ENCODE measurements around the gene TTC39C. TPM values are rescaled to one million over a fixed set of nuclear protein-coding genes. Genes with fewer than 3 reads are reported as not detected.

Gene TTC39C
- total RNA-seq, 1 donor from 2014 or later, result 42.6 TPM

DNA sequence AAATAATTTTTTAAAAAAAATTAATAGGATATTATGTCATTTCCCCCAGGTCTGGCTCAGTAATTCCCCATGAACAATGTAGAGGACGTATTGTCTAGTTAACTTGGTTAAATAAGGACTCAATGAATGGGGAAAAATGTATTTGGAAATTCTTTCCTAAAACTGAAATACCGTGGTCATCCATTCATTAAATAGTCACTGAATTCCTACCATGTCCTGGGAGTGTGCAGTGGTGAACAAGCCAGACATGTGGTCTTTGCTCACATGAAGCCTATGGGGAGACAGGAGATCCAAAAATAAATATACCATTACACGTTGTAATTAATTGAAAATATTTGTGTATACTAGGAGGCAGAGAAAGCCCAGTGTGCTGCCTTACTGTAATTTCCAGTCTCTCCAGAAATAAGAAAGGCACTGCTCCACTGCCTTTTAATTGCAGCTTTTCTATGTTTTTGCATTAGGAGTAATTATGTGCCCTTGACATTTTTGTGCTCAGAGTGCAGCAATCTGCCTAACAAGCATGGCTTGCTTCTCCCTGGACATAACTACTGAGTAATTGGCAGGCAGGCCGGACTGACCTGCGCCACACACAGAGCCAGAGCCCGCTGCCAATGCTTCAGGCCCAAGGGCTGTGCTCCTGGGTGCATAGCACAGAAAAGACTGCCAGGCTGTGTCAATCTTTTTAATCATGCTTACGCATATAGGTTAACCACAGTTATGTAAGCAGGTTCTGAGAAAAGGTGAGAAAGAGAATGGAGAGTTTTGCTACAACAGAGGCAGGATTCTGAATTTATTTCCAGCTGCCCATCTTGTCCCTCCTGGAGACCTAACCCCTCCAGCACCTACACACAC, 22.2 kb upstream of the TTC39C start:
- DNase-seq, result no peak

DNA sequence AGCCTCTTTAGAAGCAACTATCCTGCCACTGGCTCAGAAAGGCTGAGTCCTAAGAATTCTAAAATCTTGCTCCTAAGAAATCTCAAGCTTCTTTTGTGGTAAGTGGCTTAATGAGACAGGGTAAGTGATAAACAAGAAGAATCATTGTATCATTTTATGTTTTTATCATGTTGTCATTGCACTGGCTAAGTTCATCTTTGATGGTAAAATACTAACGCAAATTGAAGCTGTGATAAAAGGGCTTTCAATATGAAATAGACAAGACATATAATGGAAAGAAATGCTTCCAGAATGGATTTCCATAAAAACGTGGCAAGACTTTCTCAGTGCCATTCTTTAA, 21.6 kb upstream of the TTC39C start:
- DNase-seq, result no peak

DNA sequence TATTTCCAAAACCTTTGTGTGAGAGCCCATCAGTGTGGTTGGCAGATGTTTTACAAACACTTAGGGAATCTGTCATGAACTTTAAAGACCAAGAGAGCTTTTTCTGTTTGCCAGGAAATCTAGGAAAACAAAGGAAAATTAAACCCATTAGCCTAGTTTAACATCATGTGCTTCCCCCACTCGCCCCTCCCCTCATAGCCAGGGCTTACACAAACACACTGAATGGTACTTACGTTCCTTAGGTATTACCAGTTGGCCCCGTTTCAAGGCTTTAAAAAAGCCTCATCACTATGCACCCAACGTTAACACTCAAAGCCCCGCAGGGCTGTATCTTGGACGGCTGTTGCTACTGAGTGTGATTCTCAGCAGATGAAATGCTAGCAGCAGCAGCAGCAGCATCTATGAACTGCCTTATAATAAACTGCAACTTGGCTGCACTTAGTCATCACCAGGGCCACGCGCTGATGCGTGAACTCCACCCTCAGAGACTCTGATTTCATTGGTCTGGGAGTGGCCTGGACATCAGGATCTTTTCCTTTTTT, 20.1 kb upstream of the TTC39C start:
- DNase-seq, result peak; percentile 60

DNA sequence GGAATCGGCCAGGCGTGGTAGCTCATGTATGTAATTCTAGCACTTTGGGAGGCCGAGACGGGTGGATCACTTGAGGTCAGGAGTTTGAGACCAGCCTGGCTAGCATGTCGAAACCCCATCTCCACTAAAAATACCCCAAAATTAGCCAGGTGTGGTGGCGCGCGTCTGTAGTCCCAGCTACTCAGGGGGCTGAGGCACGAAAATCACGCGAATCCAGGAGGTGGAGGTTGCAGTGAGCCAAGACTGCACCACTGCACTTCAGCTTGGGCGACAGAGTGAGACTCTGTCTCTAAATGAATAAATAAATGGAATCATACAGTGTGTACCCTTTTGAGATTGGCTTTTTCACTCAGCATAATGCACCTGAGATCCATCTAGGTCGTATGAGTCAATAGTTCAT, 19.4 kb upstream of the TTC39C start:
- no peak for DNase-seq

DNA sequence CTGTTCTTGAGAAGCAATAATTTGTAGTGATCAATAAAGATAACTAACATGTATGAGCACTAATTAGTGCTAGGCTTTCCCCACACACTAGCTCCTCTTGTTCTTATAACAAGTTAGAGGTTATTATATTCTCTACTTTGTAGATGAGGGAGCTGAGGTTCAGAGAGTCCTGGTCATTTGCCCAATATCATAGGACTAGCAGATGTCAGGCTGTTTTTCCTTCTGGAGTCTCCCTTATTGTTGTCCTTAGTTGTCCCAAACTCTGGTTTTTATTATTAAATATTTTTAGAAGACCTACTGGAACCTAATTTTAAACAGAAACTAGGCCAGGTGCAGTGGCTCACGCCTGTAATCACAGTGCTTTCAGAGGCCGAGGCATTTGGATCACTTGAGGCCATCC, 16.5 kb upstream of the TTC39C start:
- no peak for DNase-seq

DNA sequence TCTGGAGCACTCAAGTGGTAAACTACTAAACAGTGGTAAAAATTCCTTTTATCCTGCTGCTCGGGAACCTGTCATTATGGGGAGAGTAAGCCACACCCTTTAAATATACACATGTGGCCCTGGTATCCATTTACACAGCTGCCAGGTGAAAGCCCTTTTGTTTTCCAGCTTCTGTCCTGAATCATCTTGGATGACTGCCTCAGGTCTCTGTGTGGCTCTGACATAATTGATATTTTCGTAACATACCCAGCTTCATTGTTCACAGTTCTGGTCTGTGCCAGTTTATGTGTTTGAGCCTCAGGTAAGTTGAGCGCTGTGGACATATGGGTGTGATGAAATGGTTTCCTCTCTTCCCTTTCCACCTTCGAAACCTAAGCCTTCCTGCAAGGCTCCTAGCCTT, 15.7 kb upstream of the TTC39C start:
- DNase-seq, result no peak

DNA sequence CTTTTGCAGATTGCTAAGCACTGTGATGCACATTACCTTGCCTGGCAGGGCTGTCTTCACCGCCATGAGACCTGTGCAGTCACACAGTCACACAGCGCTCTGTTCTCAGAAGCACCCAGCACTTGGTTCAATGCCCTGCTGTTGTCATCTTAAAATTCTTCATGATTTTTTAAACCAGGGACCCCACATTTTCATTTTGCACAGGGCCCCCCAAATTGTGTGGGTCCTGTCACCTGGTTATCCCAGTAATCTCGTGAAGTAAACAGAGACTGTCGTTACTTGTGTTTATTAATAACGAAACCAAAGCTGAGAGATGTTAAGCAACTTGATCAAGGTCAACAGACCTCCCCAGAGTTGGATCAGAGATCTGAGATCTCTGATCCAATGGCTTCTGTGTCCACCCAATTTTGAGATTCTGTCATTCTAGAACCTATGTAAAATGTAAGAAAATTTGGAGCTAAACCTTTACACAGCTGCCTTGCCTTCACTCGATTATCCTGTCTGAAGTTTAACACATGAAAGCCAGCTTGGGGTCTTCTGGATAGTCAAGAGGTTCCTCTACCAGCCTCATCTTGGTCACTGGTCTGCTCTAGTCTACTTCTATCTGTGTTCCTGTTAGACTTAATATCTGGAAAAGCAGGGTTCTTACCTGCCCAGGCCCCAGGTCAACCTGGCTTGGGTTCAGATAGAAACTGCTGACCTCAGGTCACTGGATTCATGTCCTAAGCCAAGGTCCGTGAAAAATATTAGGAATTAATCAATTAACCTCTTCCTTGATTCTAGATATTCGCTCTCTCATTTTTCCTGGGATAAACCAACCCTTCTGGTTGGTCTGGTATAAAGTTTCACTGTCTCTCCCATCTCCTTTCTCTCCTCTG, 13.7 kb upstream of the TTC39C start:
- no peak for DNase-seq

DNA sequence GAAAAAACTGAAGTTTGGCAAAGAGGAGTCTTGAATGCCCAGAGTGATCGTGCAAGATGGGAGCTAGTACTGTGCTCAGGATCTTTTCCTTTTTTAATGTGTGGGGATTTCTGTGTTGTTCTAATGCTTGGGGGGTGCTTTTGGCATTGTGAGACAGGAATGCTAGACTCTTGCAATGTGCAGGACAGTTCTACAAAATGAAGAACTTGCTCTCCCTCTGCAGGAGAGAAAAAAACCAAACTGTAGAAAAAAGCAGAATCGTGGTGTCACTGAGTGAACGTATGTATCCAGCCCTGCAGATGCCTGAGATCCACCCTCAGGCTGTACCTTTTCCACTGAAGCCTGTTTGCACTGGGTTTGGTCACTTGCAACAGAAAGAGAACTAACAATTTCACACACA, 12.1 kb upstream of the TTC39C start:
- no peak for DNase-seq

DNA sequence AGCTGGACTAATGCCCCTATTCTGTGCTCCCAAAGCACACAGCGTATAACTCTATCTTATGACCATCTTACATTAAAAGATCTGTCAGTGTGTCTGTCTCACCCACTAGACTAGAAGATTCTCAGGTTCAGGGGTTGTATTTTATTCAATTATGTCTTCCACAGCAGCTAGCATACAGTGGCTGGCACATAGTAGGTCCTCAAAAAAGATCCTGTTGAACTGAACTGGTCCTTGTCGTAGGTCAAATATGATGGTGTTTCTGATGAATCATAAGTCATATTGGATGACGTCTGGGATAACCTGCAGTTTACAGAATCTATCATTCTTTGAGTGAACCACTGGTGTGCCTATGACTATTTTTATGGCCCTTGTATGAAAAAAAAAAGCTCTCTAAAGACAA, 11.3 kb upstream of the TTC39C start:
- no peak for DNase-seq

DNA sequence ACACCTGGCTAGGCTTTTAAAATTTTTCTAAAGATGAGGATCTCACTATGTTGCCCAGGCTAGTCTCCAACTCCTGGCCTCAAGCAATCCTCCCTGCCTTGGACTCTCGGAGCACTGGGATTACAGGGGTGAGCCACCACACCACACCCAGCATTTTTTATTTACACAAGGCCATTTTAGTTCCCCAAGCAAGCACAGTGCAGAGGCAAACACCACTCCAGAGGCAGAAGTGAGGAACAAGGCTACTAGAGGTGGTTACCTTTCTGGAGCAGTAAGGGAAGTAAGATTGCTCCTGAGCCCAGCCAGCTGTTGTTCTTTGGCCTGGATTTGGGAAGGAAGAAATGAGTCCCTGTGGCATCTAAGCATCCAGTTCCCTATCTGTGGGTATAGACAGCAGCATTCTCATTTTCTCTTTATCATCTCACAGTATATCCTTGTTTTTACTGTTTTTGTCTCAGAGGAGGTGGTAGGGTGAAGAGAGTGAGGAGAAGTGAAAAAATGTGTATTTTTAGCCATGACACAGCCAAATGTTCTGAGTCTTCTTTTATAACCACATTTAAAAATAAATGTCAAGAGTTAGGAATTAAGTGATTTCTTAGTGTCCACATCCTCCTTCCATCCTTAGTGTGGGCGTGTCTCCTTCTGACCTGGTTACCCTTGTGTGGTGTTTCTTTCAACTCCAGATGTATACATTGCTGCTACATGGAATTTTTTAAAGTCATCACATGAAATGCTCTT, 10.5 kb upstream of the TTC39C start:
- no peak for DNase-seq

DNA sequence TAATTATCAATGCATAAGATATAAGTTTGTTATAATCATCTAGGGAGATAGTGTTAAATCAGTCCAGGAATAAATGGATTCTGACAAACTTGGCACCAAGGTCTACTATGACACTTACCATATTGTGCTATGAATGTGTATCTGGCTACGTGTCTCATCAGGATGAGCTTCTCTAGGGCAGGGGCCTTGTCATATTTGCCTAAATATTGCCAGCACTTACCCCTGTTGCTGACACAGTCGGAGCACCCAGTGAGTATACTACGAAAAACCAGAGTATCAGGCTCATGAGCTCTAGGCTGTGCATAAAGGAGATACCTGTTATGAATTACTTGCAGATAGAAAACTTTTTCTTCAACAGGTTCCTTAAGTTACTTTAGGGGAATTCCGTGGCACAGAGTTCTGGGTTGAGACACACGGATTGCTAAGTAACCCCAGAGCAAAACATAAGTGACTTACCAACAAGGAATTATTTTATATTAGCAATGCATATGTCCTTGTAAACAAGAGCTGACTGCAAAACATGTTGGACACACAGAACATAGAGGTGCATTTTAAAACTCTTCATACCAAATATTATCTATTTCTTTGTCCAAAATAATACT, 7.7 kb upstream of the TTC39C start:
- no peak for DNase-seq

DNA sequence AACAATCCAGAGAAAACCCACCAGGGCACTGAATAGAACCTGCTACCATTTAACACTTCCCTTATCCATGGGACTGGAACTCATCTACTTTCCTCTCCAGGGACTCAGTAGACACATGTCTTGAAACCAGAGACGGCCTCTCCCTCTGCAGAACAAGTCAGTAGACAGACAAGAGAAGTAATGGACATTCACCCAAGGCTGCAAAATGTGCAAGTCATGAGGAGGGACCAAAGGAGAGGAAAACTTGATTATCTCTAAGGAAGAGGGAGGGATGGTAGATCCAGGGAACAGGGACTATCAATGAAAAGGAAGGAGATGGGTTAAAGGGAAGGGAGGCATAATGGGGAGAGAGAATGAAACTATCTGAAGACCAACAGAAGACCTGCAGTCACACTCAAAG, 5.3 kb upstream of the TTC39C start:
- no peak for DNase-seq

DNA sequence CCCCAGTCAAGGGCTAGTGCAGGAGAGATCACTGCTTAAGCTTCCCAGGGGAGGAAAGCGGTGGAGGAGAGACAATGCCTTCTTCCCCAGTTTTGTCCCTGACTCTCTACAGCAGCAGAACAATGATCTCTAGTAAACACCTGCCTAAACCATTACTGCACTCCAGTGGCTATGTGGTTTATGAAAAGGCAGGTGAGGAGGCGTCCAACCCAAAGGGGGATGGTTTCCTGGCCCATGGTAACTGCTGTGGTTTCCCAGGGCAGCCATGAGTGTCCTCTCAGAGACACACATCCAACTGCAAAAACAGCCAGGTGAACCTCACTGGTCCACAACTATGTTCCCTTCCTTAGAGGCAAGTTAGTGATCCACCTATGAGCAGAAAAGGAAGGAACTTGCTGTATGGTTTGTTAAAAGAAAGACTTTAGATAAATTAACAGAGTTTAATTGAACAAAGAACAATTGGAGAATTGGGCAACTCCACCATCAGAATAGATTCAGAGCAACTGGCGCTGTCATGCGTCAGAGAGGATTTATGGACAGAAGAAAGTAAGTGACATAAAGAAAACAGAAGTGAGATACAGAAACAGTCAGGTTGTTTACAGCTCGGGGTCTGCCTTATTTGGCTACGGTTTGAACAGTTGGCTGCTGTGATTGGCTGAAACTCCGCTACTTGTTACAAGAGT, 4.8 kb upstream of the TTC39C start:
- DNase-seq, result no peak

DNA sequence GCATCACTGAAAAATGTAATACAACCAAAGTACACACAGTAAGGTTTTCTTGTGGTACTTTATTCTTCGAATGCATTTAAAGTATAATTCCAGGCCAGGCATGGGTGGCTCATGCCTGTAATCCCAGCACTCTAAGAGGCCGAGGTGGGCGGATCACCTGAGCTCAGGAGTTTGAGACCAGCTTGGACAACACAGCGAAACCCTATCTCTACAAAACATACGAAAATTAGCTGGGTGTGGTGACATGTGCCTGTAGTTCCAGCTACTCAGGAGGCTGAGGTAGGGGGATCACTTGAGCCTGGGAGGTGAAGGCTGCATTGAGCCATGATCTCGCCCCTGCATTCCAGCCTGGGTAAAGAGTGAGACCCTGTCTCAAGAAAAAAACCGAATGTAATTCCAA, 3.9 kb upstream of the TTC39C start:
- no peak for DNase-seq

DNA sequence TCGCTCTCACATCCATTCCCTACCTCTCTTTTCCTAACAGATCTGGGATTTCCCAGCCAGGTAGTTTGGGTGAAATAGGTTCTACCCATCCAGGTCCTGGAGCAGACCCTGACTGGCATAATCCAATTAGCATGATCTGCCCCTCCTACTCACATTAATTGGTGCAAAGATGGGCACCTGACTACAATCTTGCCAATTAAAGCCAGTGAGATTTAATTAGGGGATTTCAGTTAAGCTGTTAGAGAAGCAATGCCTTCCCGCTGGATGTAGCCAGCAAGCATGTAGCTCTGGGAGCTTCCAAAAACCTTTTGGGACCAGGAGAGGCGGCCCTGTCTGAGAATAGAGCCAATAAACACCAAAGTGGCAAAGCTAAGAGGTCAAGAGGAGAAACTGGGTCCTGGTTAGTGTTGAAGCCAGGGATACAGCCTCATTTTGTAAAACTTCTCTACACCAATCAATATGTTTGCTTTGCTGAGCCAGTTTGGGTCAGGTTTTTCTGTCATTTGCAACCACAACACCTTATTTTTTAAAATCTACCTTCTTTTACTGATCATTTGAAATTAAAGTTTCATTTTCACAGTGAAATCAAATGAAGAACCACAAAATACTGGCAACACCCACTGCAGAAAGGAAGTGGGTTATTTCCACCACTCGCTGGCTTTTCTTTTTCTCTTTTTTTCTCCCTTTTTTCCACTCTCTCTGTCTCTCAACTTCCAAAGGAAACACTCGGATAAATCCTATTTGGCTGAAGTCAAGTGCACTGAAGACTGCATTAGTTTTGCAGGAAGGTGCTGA, 3.2 kb upstream of the TTC39C start:
- DNase-seq, result no peak

DNA sequence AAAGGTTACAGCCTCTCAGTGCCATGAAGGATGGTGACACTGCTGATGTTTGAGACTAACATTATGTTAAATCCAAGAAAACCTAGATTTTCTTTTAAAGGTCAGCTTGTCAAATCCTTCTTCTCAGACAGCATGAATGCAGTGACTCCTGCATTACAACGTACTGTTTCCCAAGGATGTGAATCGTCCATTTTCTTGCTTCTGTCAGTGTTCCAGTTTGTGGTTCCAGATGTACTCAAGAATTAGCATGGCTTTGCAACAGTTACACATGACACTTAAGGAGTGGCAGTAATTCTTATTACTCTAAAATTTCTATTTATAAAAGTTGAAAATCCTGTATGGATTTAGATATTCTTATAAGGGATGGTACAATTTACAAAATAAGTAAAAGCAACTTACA, 1.5 kb upstream of the TTC39C start:
- DNase-seq, result peak; percentile 8

DNA sequence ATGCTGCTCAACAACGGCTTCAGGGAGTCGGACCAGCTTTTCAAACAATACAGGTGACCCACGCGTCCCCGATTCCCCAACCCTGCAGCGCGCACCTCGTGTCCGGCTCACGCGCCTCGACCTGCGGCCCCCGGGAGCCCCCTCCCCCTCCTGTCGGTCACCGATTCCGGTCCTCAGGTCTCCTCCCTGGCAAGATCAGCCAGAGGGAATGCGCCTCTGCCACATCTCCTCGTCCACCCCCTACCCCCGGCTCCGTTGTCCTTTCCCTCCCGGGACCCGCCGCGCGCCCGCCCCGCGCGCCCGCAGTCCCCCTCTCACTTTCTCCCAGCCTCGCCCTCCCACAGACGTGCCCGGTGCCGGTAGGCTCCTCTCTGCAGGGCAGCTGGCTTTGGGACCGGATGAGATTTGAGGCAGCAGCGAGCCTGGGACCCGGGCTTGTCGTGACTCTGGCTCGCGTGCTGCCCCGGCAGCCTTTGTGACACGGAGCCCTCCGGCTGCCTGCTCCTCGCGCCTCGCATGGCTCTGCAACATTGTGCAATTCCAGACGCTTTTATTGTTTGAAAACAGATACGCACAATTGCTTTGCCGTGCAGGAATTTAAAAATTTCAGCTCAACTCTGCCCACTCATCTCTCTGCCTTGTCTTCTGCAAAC, 558 bp downstream of the TTC39C start:
- DNase-seq, result peak; percentile 76

DNA sequence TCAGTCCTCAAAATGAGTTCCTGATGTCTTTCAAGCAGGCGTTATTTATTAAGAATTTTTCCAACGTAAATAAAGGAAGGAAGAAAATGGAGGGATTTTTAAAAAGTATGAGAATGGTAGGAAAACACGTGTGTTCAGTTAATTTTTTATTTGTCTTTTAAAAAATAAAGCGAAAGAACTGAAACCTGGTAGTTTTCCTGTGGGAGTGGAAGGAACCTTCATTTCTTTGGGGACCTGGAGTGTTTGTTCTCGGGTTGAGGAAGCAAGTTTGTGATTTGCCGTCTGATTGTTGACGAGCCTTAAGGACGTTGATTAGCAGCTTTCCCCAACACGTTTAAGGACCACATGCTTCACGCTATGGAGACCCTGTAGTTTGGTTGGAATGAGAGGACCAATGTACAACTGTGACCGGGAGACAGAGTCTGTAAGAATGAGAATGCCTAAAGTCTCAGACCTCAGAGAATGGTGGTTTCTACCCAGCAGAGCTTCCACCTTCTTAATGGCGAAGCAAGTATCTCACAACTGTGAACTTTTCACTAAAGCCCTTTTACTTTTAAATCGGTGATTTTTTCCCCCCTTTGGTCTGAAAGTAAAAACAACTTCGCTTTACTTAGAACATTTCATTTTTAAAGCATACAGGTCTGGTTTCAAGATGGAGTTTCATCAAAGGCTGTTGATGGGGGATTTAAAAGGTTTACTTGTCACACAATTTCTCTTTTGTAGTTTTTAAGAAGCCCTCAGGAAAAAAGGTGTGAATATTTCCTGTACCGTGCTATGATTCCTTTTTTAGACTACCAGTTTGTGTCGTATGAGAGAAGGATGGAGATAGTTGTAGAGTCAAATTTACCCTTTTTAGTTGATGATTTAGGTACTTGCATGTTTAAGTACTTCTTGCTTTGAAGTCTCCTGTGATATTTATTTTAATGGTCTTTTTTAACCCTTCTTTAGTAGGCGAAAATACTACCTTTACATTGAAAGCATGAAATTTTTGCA, 1.4 kb downstream of the TTC39C start:
- DNase-seq, result peak; percentile 4

DNA sequence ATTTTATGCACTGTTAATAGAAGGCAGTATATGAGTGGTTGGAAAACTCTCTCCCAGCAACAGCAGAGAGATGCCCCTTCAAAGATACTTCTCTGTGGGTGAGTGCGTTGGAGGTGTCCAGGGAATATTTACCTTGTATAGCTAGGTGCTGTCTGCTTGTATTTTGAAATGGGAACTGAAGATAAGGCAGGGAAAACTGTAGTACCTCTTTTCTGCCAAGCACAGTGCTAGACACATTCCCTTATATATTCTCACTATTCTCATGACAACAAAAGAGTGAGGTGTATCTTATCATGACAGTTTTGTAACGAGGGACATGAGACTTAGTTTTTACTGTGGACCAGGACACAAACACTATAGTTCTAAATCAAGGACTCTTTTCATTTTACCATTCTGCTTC, 2.1 kb downstream of the TTC39C start:
- DNase-seq, result no peak

Data from skin of body (tissue), 2 donors.